HG03135 (cell line): ENCODE data around the gene RAB17.

Source experiments
- ATAC-seq: cut with Tn5 transposase; IDR thresholded peaks from one replicate; pipeline ENCODE4 v1.9.1; 2021; ENCODE audit warnings: mild to moderate bottlenecking, moderate library complexity; ENCODE audit not compliant: unreplicated experiment

The RAB17 gene, protein sequence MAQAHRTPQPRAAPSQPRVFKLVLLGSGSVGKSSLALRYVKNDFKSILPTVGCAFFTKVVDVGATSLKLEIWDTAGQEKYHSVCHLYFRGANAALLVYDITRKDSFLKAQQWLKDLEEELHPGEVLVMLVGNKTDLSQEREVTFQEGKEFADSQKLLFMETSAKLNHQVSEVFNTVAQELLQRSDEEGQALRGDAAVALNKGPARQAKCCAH

DNA sequence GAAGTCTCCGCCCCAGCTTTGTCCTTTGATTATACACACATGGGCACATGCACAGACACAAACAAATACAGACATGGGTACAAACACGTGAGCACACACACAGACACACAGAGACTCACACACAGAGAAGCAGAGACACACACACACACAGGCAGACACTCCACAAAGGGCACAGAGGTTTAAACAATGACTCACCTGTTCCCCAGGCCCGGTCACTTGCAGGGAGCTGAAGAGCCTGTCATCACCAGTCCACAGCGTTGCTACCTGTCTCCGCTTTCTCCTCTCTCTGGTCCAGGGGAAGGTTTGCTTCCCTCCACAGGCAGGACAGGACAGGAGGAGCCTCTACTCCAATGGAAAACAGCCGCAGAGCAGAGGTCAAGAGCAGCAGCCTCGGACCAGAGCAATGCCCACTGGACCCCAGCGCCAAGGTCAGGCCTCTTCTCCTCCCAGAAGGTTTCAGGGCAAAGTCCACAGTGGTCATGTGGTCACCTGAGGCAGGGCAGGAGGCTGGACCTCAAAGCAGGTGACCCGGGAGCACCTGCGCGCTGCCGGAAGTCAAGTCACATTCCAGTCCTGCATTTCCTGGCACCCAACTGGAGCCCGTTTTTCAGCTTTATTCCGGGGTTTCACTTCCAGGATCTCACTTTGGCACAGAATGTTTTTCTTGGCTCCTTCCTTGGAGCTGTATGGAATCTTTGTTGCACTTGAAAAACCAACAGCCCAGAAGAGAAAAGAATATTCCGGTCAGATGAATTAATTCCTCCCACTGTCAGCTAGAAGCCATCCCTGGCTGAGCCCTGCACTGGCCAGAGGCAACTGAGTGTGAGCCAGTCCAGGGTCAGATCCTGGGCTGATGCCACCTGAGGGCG, at the start of gene RAB17:
RAB17 (minus strand) TSS at position 463 of the 869 bp plus-strand sequence. CDS start 4,580 bp downstream, outside the sequence.
- ATAC-seq = no peak

DNA sequence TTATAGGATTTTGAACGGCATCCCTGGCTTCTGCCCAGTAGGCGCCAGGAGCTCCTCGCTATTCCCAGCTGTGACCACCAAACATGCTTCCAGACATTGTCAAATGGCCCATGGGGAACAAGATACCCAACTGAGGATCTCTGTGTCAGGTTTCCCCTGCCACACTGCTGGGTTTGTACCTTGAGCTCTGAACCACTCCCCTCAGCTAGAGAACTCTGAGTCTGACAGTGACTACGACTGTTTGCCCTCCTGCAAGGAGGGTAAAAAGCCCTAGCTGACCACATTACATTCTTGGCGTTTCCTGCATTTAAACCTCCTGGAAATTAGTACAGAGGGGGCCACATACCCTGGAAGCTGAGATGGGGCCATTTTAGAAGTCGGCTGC, 49.3 kb upstream of the RAB17 start:
- ATAC-seq = no peak

DNA sequence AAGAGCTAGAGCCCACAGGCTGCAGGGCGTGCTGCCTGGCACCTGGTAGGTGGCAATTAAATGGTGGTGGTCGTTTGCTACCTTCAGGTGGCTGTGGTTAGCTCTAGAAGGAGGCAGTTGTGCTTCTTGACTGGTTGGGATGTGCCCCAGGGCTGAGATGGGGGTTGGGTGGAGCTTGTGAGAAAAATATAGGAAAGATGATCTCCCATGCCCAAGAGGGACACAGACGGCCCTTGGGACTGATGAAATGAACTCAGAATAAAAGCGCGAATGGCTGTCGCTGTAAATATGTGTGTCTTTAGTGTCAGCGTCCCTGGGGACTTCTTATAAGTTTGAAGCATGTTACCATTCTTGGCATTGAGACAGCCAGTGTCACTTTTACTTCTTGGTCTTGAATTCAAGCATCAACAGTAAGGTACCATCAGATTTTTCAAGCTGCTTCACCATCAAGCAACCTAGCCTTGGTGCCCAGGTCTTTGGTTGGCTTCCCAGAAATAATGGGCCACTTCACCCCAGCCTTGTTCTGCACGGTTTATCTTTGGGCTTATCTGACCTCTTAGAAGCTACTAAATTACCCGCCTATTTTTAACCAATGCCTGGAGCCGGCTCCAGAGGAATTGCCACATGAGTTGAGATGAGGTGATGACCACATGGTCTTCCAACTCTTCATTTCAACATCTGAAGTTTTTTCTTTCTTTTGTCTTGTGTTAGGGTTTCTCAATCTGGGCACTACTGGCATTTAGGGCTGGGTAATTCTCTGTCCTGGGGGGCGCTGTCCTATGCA, 48.7 kb upstream of the RAB17 start:
- no peak for ATAC-seq

DNA sequence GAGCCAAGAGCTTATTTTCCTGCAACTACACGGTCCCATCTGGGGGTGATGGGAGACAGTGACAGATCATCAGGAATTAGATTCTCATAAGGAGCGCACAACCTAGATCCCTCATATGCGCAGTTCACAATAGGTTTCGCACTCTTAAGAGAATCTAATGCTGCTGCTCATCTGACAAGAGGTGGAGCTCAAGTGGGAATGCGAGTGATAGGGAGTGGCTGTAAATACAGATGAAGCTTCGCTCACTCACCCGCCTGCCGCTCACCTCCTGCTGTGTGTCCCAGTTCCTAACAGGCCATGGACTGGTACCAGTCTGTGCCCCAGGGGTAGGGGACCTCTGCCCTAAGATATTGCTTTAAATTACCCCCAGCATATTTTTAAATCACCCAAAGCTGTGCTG, 47.6 kb upstream of the RAB17 start:
- no peak for ATAC-seq

DNA sequence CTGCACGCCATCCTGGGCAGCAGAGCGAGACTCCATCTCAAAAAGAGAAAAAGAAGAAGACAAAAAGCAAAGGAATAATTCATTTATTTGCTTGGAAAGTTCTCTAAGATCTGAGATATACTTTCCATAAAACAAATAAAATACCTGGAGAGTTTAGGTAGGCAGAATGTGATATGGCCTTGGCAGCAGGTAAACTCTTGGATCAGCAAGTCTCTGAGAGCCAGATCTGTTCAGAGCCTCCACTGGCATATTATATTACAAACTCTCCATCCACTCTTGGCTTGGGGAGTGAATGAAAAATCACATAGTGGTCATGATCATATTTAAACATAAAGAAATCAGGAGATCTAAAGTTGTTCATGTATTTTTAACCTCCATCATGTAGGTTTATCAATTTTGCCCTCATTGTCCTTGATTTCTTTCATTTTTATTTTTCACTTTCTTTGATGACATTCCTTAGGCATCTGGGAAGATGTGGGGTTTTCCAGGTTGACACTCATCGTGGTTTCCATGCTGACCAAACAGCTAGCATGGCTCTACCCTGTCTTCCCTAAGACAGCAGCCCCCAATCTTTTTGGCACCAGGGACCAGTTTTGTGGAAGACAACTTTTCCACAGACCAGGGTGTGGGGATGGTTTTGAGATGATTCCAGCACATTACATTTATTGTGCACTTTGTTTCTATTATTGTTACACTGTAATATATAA, 47.0 kb upstream of the RAB17 start:
- no peak for ATAC-seq

DNA sequence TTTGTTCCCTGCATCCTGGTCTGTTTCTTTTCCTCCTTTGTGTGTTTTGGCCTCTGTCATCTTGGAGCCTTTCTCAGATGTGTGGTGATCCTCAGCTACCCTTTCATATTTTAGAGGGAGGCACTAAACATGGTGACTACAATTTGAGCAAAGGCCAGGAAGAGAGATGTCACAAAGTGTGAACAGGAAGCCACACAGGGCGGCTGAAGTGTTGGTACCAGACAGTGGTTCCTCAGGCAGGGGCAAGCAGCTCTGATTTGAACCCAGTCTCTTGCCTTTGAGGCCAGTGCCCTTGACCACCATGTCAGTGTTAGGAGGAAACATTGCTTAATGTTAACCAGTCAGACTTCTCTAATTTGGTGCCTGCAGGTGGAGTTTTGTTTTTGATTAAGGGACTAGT, 46.0 kb upstream of the RAB17 start:
- ATAC-seq = no peak

DNA sequence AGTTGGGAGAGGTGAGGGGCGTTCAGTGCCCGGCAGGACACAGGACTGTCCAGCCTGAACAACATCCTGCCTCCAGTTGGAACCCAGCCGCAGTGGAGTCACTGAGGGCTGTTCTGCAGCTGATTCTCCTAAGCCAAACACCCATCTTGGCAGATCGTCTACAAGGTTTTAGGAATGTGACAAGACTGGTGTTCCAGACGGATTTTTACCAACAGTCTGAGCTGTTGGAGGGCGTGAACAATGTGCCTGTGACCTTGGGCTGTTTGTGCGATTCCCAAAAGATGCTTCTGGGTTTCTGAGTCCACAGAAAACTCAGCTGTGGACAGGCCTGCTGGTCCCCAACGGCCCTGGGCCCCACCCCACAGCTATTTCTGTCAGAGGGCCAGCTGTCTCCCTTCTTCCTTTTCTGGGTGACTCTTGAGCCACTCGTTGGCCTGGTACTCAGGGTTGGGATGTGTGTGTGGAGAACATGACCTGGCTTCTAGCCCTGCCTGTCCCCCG, 42.6 kb upstream of the RAB17 start:
- ATAC-seq = no peak

DNA sequence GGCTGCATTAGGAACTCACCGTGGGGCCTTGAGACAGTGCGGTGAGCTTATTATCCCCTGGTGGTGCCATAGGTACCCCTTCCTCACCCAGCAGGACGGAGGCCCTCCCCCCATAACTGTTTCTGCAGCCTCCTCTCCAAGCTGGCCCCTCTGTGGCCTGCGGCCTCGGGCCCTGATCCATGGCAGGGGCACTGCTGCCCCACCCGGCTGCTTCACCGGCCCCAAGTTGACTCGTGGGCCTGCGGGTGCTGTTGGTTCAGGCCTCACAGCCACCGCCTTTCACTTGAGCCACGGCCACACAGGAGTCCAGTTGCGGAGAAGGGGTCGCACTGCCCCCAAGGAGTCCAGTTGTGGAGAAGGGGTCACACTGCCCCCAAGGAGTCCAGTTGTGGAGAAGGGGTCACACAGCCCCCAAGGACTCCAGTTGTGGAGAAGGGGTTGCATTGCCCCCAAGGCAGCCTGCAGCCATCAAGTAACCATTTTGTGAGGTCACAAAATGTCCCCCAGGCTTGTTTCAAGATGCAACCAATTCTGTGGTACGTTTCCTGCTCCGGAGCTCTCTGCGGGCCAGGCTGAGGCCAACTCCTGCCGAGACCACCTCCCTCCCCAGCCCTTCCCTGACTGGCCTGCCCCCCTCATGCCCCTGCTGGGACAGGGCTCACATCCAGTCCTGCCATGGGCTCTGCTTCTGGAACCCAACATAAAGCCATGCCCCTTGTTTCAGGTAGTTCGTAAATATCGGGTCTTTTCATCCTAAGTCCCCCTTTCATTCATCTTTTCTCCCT, 41.5 kb upstream of the RAB17 start:
- no peak for ATAC-seq

DNA sequence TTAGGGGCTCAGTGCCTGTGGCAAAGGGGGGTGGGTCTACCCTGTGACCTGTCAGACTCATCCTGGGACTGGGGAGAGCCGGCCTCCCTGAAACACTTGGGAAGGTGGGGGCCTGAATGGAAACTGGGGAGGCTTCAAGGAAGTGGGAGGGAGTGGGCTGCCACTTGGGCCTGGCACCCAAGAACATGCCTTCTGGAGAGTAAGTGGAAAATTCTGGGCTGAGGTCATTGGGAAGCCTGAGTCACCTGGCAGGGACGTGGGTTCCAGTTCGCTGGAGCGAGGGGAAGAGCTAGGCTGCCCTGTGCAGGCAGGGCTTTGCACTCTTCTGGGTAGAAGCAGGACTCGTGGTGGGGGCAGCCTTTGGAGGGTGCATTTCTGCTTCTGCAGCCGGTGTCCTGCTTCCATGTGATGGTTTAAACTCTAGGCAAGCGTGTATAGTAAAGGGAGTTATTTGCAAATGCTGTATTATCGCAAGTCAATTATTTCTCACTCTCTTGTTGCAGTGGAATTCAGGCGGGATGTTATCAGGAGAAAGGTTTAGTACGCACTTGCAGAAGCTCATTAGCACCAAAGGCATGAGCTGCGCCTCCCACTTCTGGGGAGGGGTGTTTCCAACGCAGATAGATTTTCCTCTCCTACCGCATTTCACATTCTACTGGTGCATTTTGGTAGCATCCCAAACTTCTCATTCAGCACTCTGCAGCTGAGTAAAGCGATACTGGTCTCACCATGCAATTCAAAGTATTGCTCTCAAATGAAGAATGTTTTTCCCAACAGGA, 40.7 kb upstream of the RAB17 start:
- ATAC-seq = no peak

DNA sequence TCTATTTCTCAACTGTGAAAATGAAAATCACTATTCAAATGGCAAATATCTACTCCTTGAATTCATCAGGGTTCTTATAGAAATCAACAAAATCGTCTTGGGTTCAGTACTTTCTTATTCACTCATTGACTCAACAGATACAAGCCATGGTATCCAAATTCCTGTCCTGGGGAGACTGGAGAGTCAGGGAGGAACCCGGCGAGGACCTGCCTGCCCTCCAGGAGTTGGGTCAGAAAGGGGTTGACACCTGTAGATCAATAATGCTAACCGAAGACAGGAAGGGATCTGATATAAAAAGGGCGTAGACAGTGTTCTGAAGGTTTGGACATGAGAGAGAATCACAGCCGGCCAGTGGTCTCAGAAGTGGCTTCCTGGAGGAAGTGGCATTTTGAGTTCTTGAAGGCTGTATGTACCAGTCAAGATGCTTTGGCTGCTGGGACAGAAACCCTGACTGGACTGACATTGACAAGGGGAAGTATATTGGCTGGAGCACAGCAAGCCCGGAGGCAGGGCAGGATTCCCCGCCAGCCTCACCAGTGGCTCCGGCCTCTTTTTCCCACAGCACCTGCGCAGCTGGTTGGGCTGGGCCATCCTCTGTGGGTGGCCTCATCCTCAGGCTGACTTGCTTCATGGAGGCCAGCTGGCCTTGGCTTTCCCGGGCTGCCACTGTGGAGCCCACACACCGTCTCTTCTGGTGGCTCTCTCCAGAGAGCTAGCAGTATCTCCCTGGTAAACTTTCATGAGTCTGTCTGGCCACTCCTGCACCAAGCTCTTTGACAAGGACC, 39.9 kb upstream of the RAB17 start:
- ATAC-seq = no peak

DNA sequence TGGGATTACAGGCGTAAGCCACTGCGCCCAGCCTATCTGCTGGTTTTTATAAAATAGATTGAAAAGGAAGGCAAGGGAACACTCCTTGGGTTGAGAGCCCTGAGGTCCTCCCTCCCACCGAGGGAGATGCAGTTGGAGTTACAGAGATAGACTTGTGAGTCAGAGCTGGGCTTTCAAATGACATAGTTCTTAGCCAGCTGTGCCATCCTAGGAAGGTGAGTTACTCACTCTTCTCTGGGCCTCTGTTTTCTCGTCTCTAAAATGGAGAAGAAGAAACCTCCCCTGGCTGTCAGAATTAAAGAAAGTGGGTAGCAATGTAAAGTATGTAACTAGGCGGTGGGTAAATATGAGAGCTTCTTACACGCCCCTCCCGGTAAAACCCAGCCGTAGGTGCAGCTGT, 39.2 kb upstream of the RAB17 start:
- no peak for ATAC-seq

DNA sequence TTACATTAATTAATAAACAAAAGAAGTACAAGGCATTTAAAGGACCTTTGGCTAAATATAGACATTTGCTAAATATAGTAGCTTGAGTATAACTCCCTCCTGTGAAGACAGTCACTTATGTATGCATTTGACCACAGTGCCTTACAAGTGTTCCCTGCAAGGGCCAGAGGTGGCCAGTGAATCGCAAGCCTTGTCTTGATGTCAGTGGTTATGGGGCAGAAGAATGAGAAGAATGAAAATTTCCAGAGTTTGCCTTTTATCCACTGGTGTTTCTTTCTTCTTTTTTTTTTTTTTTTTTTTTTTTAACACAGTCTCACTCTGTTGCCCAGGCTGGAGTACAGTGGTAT, 38.6 kb upstream of the RAB17 start:
- no peak for ATAC-seq

DNA sequence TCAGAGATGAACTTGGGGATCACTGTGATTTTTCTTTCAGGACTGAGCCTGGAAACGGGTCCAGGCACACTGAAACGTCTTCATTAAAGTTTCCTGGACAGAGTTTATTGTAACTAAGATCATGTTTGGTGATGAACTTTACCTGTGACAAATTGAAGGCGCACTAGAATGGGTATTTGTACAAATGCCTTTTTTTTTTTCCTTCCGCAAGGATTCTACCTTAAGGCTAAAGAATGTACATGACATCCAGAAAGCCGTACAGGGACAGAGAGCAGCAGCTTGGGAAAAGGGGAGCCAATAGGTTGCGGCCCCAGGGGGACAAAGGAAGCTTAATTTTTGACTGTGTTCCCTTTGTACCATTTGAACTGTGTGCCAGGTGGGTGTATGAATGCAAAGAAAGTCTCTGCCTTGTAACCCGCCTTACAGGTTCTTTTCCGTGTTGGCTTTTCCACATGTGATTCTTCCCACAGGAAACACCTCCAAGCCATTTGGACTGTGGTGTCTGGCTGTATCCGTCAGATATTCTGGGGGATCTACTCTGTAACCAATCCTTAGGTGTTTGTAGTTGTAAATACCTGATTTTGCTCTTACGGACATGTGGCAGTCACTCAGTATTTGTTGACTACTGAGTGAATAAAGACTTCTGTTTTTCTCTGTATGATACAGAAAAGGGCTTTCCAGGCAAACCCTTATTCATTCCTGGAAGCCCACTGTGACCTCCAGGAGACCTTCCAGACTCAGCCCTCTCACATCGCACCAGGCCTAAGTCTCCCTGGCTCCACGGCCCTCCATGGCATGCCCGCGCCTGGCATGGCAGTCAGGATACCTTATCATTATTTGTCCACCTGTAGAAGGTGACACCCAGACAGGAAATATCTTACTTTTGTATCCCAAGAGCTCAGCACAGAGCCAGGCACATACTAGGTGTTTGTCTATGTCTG, 38.0 kb upstream of the RAB17 start:
- ATAC-seq = no peak

DNA sequence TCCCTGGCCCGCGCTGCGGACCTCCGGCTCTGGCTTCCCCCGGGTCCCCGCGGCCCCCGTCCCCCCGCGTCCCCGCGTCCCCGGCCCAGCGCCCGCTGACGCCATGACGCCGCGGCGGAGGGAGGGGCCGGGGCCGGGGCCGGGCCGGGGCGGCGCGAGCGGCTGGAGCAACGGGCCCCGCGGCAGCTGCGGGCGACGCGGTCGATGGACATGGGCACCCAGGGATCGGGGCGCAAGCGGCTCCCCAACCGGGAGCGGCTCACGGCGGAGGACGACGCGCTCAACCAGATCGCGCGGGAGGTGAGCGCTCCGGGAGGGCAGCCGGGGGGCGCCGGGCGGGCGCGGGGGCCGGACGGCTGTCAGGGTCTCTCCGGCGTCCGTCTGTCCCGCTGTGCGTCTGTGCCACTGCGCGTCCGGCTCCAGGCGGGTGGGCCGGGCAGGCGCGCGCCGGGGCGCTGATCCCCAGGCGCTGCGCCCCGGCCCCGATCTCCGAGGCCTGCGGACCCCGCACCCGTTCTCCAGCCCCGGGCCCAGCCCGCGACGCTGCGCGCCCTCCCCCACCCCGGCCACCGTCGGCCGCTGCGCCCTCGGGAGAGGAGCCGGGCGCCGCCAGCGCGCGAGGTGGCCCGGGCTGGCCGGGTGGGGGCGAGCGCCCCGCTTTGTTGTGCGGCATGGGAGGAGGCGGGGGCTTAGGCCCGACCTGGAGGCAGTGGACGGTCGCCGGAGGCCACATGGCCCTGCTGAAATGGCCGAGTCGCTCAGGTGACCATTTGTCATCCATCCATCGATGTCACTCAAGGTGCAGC, 37.1 kb upstream of the RAB17 start, which contains the start of gene LRRFIP1:
LRRFIP1 (plus strand) TSS at position 147 of the 806 bp plus-strand sequence; CDS start at position 205, 58 bp downstream.
- ATAC-seq = no peak

DNA sequence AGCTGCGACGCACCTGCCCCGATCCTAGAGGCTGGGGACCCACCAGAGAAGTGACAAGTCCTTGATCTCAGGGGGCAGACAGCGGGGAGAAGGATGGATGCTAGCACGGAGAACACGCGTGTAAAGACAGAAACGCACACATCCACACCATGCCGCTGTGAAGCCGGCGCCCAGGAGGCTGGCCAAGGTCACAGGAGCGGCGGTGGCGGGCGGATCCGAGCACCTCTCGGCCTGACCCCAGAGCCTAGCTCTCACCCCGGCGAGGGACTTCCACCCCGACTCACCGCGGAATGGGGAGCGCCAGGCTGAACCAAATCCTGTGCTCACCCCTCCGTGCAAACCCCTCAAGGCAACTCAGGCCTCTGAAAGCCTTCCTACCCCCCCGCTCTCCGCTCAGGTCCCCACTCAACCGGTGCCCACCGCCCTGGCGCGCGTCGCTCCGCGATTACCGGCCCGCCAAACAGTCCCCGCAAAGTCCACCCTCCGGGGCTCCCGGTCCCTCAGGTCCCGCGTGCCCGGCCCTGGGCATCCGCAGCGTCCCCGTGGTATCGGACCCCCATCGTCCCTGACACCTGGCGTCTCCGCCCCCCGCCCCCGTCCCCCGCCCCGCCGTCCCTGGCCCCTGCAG, 36.4 kb upstream of the RAB17 start:
- ATAC-seq = no peak

DNA sequence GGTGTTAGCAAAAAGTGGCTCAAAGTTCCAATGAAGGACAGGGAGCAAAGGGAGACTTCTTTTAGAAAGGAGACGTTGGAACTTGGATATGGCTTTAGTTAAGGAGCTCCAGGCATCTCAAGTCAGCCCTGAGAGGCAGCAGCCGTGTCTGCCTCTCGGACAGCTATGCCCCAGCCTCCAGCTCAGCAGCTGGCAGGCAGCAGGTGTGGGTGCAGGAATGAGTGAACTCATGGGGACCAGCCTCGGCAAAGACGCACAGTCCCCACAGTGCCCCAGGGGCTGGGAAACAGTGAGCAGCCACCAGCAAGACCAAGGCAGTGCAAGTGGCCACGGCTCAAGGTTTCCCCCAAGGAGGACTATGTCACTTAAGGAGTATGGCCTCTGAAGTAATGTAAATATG, 35.2 kb upstream of the RAB17 start:
- ATAC-seq = no peak
